Measurements from ENCODE around the gene NGFR.

Gene NGFR

GRCh38 chr17:49495842-49496182 is 719 bp downstream of the NGFR start (continued):
- TF ChIP-seq ZNF510 (tag by site-specific recombination; IDR thresholded peaks at IDR 0.05; ENCODE audit: insufficient replicate concordance) (no peak), ZNF473 (tag by site-specific recombination; IDR thresholded peaks at IDR 0.05) (no peak), ZSCAN5A (tag by site-specific recombination; IDR thresholded peaks at IDR 0.05) (no peak), ZNF157 (tag by site-specific recombination; IDR thresholded peaks at IDR 0.05) (no peak), ZNF645 (tag by site-specific recombination; IDR thresholded peaks at IDR 0.05) (no peak), SALL2 (tag by site-specific recombination; IDR thresholded peaks at IDR 0.05; ENCODE audit: borderline replicate concordance) (no peak), ZFP69B (tag by site-specific recombination; IDR thresholded peaks at IDR 0.05) (no peak), ZBTB48 (tag by site-specific recombination; IDR thresholded peaks at IDR 0.05) (peak; percentile 31; the same call in 1 of the 2 replicates), ZNF449 (tag by site-specific recombination; IDR thresholded peaks at IDR 0.05) (no peak), GLIS1 (tag by site-specific recombination; IDR thresholded peaks at IDR 0.05) (no peak), ZNF404 (tag by site-specific recombination; IDR thresholded peaks at IDR 0.05) (no peak), REPIN1 (tag by site-specific recombination; IDR thresholded peaks at IDR 0.05; ENCODE audit: low read depth) (no peak), ZNF596 (tag by site-specific recombination; IDR thresholded peaks at IDR 0.05) (no peak), ZSCAN4 (tag by site-specific recombination; IDR thresholded peaks at IDR 0.05) (no peak), ZNF48 (tag by site-specific recombination; IDR thresholded peaks at IDR 0.05) (no peak), ZNF791 (tag by site-specific recombination; IDR thresholded peaks at IDR 0.05) (no peak), ZNF280C (tag by site-specific recombination; IDR thresholded peaks at IDR 0.05) (no peak), ZNF626 (tag by site-specific recombination; IDR thresholded peaks at IDR 0.05) (no peak), ZNF292 (tag by site-specific recombination; IDR thresholded peaks at IDR 0.05; ENCODE audit: borderline replicate concordance, low read depth) (no peak), ZNF266 (tag by site-specific recombination; IDR thresholded peaks at IDR 0.05; ENCODE audit: low read depth) (no peak), ZNF394 (tag by site-specific recombination; IDR thresholded peaks at IDR 0.05; ENCODE audit: borderline replicate concordance) (no peak), PRDM2 (tag by site-specific recombination; IDR thresholded peaks at IDR 0.05; ENCODE audit: borderline replicate concordance) (no peak), TSHZ1 (tag by site-specific recombination; IDR thresholded peaks at IDR 0.05; ENCODE audit: borderline replicate concordance) (no peak)

Data from HEK293 (cell line).